OCI-LY3 (cell line): ENCODE measurements around the gene GRAMD1A.

Source experiments
- EZH2phosphoT487 ChIP-seq: fragments of 200-600 bp; shearing (Covaris generic); IDR thresholded peaks from 2 replicates; pipeline ENCODE4 v1.6.1; 2018; ENCODE audit warnings: antibody characterized with exemption, mixed run types, low read depth
- TF ChIP-seq, protein P1 (sequence below): fragments of 200-600, 300-600 bp; sonication (generic); IDR thresholded peaks from 2 replicates; pipeline ENCODE4 v1.5.1; 2014; ENCODE audit warnings: antibody characterized with exemption, low read length, low read depth

- TF ChIP-seq, protein P1, sequence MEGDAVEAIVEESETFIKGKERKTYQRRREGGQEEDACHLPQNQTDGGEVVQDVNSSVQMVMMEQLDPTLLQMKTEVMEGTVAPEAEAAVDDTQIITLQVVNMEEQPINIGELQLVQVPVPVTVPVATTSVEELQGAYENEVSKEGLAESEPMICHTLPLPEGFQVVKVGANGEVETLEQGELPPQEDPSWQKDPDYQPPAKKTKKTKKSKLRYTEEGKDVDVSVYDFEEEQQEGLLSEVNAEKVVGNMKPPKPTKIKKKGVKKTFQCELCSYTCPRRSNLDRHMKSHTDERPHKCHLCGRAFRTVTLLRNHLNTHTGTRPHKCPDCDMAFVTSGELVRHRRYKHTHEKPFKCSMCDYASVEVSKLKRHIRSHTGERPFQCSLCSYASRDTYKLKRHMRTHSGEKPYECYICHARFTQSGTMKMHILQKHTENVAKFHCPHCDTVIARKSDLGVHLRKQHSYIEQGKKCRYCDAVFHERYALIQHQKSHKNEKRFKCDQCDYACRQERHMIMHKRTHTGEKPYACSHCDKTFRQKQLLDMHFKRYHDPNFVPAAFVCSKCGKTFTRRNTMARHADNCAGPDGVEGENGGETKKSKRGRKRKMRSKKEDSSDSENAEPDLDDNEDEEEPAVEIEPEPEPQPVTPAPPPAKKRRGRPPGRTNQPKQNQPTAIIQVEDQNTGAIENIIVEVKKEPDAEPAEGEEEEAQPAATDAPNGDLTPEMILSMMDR, result no peak
- TF ChIP-seq EZH2phosphoT487, result no peak
Measured at GRCh38 chr19:35052599-35053190, 52.6 kb downstream of the GRAMD1A start.
